ENCODE results near the gene GALK2. TPM values are rescaled to one million over a fixed set of nuclear protein-coding genes. Genes with fewer than 3 reads are reported as not detected.

GALK2 gene
- polyA plus RNA-seq, 1 donor (not counting 4 experiments of a cell fraction or from before 2014, with no cell fraction given) = 29.7 TPM

GRCh38 chr15:49191892-49192291 lies 21.8 kb downstream of the GALK2 start:
- H3K4me2 ChIP-seq (ENCODE audit: control insufficient read depth, extremely low read depth, insufficient read depth, low read depth, low read length) = no peak overlapping the region
- no peak overlapping the region for H3K9ac ChIP-seq (ENCODE audit: control insufficient read depth, extremely low read depth, insufficient read depth, low read length)
- no peak overlapping the region for H2AFZ ChIP-seq (ENCODE audit: control insufficient read depth, low read length)
- no peaks in the 10 kb centered on the region for H3K9me3 ChIP-seq (ENCODE audit: control insufficient read depth, low read depth, low read length)
- H3K27ac ChIP-seq (ENCODE audit: control insufficient read depth, insufficient read depth, low read length) = no peak overlapping the region
- peaks cover 14% of the 10 kb centered on the region for H3K79me2 ChIP-seq (ENCODE audit: control insufficient read depth, insufficient read depth, low read length)
- no peaks in the 10 kb centered on the region for H3K27me3 ChIP-seq (ENCODE audit: control insufficient read depth, extremely low read depth, insufficient read depth, low read length)
- H4K20me1 ChIP-seq (ENCODE audit: control insufficient read depth, extremely low read depth, insufficient read depth, low read length) = no peaks in the 10 kb centered on the region
- no peaks in the 10 kb centered on the region for H3K36me3 ChIP-seq (ENCODE audit: control insufficient read depth in 2 of 2, extremely low read depth in 1 of 2, insufficient read depth in 2 of 2, low read length in 2 of 2)
- FAIRE-seq (no peak), DNase-seq (ENCODE audit: low read depth, low spot score) (no peak)
- H3K4me1 ChIP-seq (ENCODE audit: control insufficient read depth, extremely low read depth, insufficient read depth, low read length) = no peaks in the 10 kb centered on the region
- H3K4me3 ChIP-seq (ENCODE audit: control insufficient read depth in 2 of 3, extremely low read depth in 1 of 3, insufficient read depth in 2 of 3, low read depth in 1 of 3, low read length in 3 of 3) = no peak overlapping the region
- no peak for TF ChIP-seq CTCF (optimal IDR thresholded peaks at IDR 0.05 in 1 of 3, IDR thresholded peaks at IDR 0.05 in 1 of 3, conservative IDR thresholded peaks at IDR 0.05 in 1 of 3; ENCODE audit: extremely low read depth in 1 of 3, insufficient read depth in 2 of 3, low read length in 3 of 3)
- no peak for TF ChIP-seq EZH2 (IDR thresholded peaks at IDR 0.05; ENCODE audit: low read length)
- dilution Hi-C loops (cut with MboI; ENCODE audit: extremely low pct_ligation_motif_present, low sequenced_read_pairs) = no loop called here
- H3K9me1 ChIP-seq (ENCODE audit: control insufficient read depth, extremely low read depth, insufficient read depth, low read length) = no peaks in the 10 kb centered on the region

GRCh38 chr15:49196856-49197255 lies 26.8 kb downstream of the GALK2 start:
- FAIRE-seq = no peak
- H3K27ac ChIP-seq (ENCODE audit: control insufficient read depth, insufficient read depth, low read length) = no peak overlapping the region
- no peaks in the 10 kb centered on the region for H3K36me3 ChIP-seq (ENCODE audit: control insufficient read depth in 2 of 2, extremely low read depth in 1 of 2, insufficient read depth in 2 of 2, low read length in 2 of 2)
- H3K9me1 ChIP-seq (ENCODE audit: control insufficient read depth, extremely low read depth, insufficient read depth, low read length) = no peaks in the 10 kb centered on the region
- no peak overlapping the region for H3K4me3 ChIP-seq (ENCODE audit: control insufficient read depth in 2 of 3, extremely low read depth in 1 of 3, insufficient read depth in 2 of 3, low read depth in 1 of 3, low read length in 3 of 3)
- TF ChIP-seq CTCF (optimal IDR thresholded peaks at IDR 0.05 in 1 of 3, IDR thresholded peaks at IDR 0.05 in 1 of 3, conservative IDR thresholded peaks at IDR 0.05 in 1 of 3; ENCODE audit: extremely low read depth in 1 of 3, insufficient read depth in 2 of 3, low read length in 3 of 3) (no peak), EZH2 (IDR thresholded peaks at IDR 0.05; ENCODE audit: low read length) (no peak)
- no peaks in the 10 kb centered on the region for H3K9me3 ChIP-seq (ENCODE audit: control insufficient read depth, low read depth, low read length)
- H3K9ac ChIP-seq (ENCODE audit: control insufficient read depth, extremely low read depth, insufficient read depth, low read length) = no peak overlapping the region
- DNase-seq (ENCODE audit: low read depth, low spot score) = no peak
- H4K20me1 ChIP-seq (ENCODE audit: control insufficient read depth, extremely low read depth, insufficient read depth, low read length) = no peaks in the 10 kb centered on the region
- H3K79me2 ChIP-seq (ENCODE audit: control insufficient read depth, insufficient read depth, low read length) = no peaks in the 10 kb centered on the region
- no peak overlapping the region for H2AFZ ChIP-seq (ENCODE audit: control insufficient read depth, low read length)
- no peak overlapping the region for H3K4me2 ChIP-seq (ENCODE audit: control insufficient read depth, extremely low read depth, insufficient read depth, low read depth, low read length)
- dilution Hi-C loops (cut with MboI; ENCODE audit: extremely low pct_ligation_motif_present, low sequenced_read_pairs) = no loop called here
- no peaks in the 10 kb centered on the region for H3K4me1 ChIP-seq (ENCODE audit: control insufficient read depth, extremely low read depth, insufficient read depth, low read length)
- no peaks in the 10 kb centered on the region for H3K27me3 ChIP-seq (ENCODE audit: control insufficient read depth, extremely low read depth, insufficient read depth, low read length)

All from keratinocyte (primary cell).